ENCODE measurements around the gene CIT. TPM values are rescaled to one million over a fixed set of nuclear protein-coding genes. Genes with fewer than 3 reads are reported as not detected.

CIT gene
- total RNA-seq, 1 experiment from 2014 or later, result 58.9 TPM

GRCh38 chr12:119877639-119877948, 474 bp upstream of the CIT start:
- peak overlapping the region; percentile 27 for H3K9ac ChIP-seq (ENCODE audit: low read length)
- DNase-seq, result no peak
- H3K9me3 ChIP-seq (ENCODE audit: low read length), result no peaks in the 10 kb centered on the region
- peaks cover 28% of the 10 kb centered on the region for H3K79me2 ChIP-seq (ENCODE audit: low read length)
- H2AFZ ChIP-seq (ENCODE audit: low read length), result peak overlapping the region; percentile 96
- peak; percentile 22; the same call in 1 of the 2 replicates for ATAC-seq
- H3F3A ChIP-seq (ENCODE audit: low read length, unreplicated experiment), result no peaks in the 10 kb centered on the region
- intact Hi-C loops (cut with micrococcal nuclease), result no loop called here
- POLR2A ChIA-PET (ENCODE audit: unreplicated experiment), result no interaction called here
- H4K20me1 ChIP-seq (ENCODE audit: low read length), result no peaks in the 10 kb centered on the region
- H3K9me2 ChIP-seq (replicated peaks; ENCODE audit: low read length), result no peaks in the 10 kb centered on the region
- peak overlapping the region; percentile 87 for H3K4me3 ChIP-seq (ENCODE audit: low read length)
- H3K27ac ChIP-seq (ENCODE audit: low read length), result 0 out of 2 replicates have a peak overlapping the region, but pooled peaks have one; percentile 1
- peaks cover 9% of the 10 kb centered on the region; the same call in 1 of the 2 replicates for H3K36me3 ChIP-seq (ENCODE audit: low read depth, low read length)
- no peaks in the 10 kb centered on the region for H3K27me3 ChIP-seq (ENCODE audit: low read length)
- peak overlapping the region; percentile 83 for H3K4me2 ChIP-seq (ENCODE audit: low read length)
- no peak for TF ChIP-seq EZH2 (IDR thresholded peaks at IDR 0.05; ENCODE audit: low read length, unreplicated experiment)
- TF ChIP-seq CTCF (conservative IDR thresholded peaks at IDR 0.05; ENCODE audit: low read depth, low read length), result no peak
- TF ChIP-seq EZH2phosphoT487 (IDR thresholded peaks at IDR 0.05; ENCODE audit: borderline replicate concordance, low read length), result no peak
- peaks cover 14% of the 10 kb centered on the region for H3K4me1 ChIP-seq (ENCODE audit: insufficient read depth, low read length)
- no TSS peak for BruUV-seq (replicated peaks)
- CTCF ChIA-PET, result no interaction called here

- H3K4me3 ChIP-seq (ENCODE audit: low read length), result no peak overlapping the region
- H3K9ac ChIP-seq (ENCODE audit: low read length), result no peak overlapping the region
- H3K4me1 ChIP-seq (ENCODE audit: insufficient read depth, low read length), result peaks cover 13% of the 10 kb centered on the region
- peaks cover 12% of the 10 kb centered on the region for H3K79me2 ChIP-seq (ENCODE audit: low read length)
- no TSS peak for BruUV-seq (replicated peaks)
- TF ChIP-seq EZH2phosphoT487 (IDR thresholded peaks at IDR 0.05; ENCODE audit: borderline replicate concordance, low read length) (no peak), CTCF (conservative IDR thresholded peaks at IDR 0.05; ENCODE audit: low read depth, low read length) (no peak)
- no peaks in the 10 kb centered on the region for H3F3A ChIP-seq (ENCODE audit: low read length, unreplicated experiment)
- no peak overlapping the region for H2AFZ ChIP-seq (ENCODE audit: low read length)
- H3K27me3 ChIP-seq (ENCODE audit: low read length), result no peaks in the 10 kb centered on the region
- ChIA-PET POLR2A (ENCODE audit: unreplicated experiment) (interaction anchor here (0.6 kb wide), 1 partner anchor 63 kb away, joined by 3 read pairs; no protein-coding TSS in a partner anchor), CTCF (interaction anchor here (0.6 to 0.7 kb wide), 3 partner anchors 24 to 217 kb away, joined by 3 to 12 read pairs (median 3); partner anchors contain the start of gene PRKAB1)
- H4K20me1 ChIP-seq (ENCODE audit: low read length), result no peaks in the 10 kb centered on the region
- no peak overlapping the region for H3K4me2 ChIP-seq (ENCODE audit: low read length)
- no peaks in the 10 kb centered on the region for H3K9me3 ChIP-seq (ENCODE audit: low read length)
- peaks cover 52% of the 10 kb centered on the region; the same call in 1 of the 2 replicates for H3K36me3 ChIP-seq (ENCODE audit: low read depth, low read length)
- peak overlapping the region; percentile 72 for H3K27ac ChIP-seq (ENCODE audit: low read length)
- ATAC-seq, result no peak
- intact Hi-C loops (cut with micrococcal nuclease), result no loop called here
- no peaks in the 10 kb centered on the region for H3K9me2 ChIP-seq (replicated peaks; ENCODE audit: low read length)
- DNase-seq, result peak; percentile 7
Observed at GRCh38 chr12:119870457-119870856, 6.7 kb downstream of the CIT start.

GRCh38 chr12:119869720-119870119, 7.4 kb downstream of the CIT start:
- no peaks in the 10 kb centered on the region for H4K20me1 ChIP-seq (ENCODE audit: low read length)
- peak overlapping the region; percentile 10; the same call in 1 of the 2 replicates for H3K4me2 ChIP-seq (ENCODE audit: low read length)
- no peaks in the 10 kb centered on the region for H3K9me3 ChIP-seq (ENCODE audit: low read length)
- H3F3A ChIP-seq (ENCODE audit: low read length, unreplicated experiment), result no peaks in the 10 kb centered on the region
- no peaks in the 10 kb centered on the region for H3K9me2 ChIP-seq (replicated peaks; ENCODE audit: low read length)
- TF ChIP-seq CTCF (conservative IDR thresholded peaks at IDR 0.05; ENCODE audit: low read depth, low read length) (peak; percentile 0; the same call in 1 of the 2 replicates), EZH2phosphoT487 (IDR thresholded peaks at IDR 0.05; ENCODE audit: borderline replicate concordance, low read length) (no peak)
- H3K27ac ChIP-seq (ENCODE audit: low read length), result peak overlapping the region; percentile 72
- intact Hi-C loops (cut with micrococcal nuclease), result no loop called here
- BruUV-seq (replicated peaks), result no TSS peak
- no peak overlapping the region for H3K4me3 ChIP-seq (ENCODE audit: low read length)
- H3K36me3 ChIP-seq (ENCODE audit: low read depth, low read length), result peaks cover 55% of the 10 kb centered on the region; the same call in 1 of the 2 replicates
- peak overlapping the region; percentile 52 for H2AFZ ChIP-seq (ENCODE audit: low read length)
- H3K4me1 ChIP-seq (ENCODE audit: insufficient read depth, low read length), result peaks cover 13% of the 10 kb centered on the region
- peaks cover 5% of the 10 kb centered on the region for H3K79me2 ChIP-seq (ENCODE audit: low read length)
- CTCF ChIA-PET, result interaction anchor here (0.6 kb wide), 1 partner anchor 111 kb away, joined by 12 read pairs; no protein-coding TSS in a partner anchor
- POLR2A ChIA-PET (ENCODE audit: unreplicated experiment), result no interaction called here
- H3K9ac ChIP-seq (ENCODE audit: low read length), result peak overlapping the region; percentile 37
- ATAC-seq (peak; percentile 92), DNase-seq (peak; percentile 80)
- H3K27me3 ChIP-seq (ENCODE audit: low read length), result no peaks in the 10 kb centered on the region
